ENCODE measurements around the gene NLE1.

- no peak for TF ChIP-seq CTCF (conservative IDR thresholded peaks at IDR 0.05; ENCODE audit: low read length)
- no peak for TF ChIP-seq EZH2phosphoT487 (IDR thresholded peaks at IDR 0.05; ENCODE audit: borderline replicate concordance, low read depth, low read length)
Observed at GRCh38 chr17:35162755-35163154, 20.7 kb upstream of the NLE1 start.

Data from OCI-LY7 (cell line).